Hepatocyte (in vitro differentiated cells): ENCODE measurements around the gene KLB. TPM values are rescaled to one million over a fixed set of nuclear protein-coding genes. Genes with fewer than 3 reads are reported as not detected.

Experiments
- DNase-seq: peaks from one replicate; pipeline ENCODE4 v3.0.0-alpha.2; 2016; ENCODE audit warnings: low spot score
- H2AFZ ChIP-seq: fragments of 200-600 bp; sonication (generic); 2 replicates; pipeline ENCODE4 v1.6.0; 2016; ENCODE audit warnings: antibody characterized with exemption, mild to moderate bottlenecking
- H3K27ac ChIP-seq: fragments of 200-600 bp; sonication (generic); 2 replicates; pipeline ENCODE4 v1.5.1; 2016; ENCODE audit warnings: mild to moderate bottlenecking
- H3K27me3 ChIP-seq: fragments of 200-600 bp; sonication (generic); 2 replicates; pipeline ENCODE4 v1.6.1; 2016
- H3K36me3 ChIP-seq: fragments of 200-600 bp; sonication (generic); replicated peaks from 2 replicates; pipeline ENCODE4 v1.5.1; 2016; ENCODE audit warnings: low read depth; ENCODE audit not compliant: insufficient read depth
- H3K4me1 ChIP-seq: fragments of 200-600 bp; sonication (generic); 2 replicates; pipeline ENCODE4 v1.5.1; 2016; ENCODE audit warnings: mild to moderate bottlenecking, moderate library complexity; ENCODE audit not compliant: insufficient read depth
- H3K4me2 ChIP-seq: fragments of 200-600 bp; sonication (generic); 2 replicates; pipeline ENCODE4 v1.6.0; 2016
- H3K4me3 ChIP-seq: fragments of 200-600 bp; sonication (generic); 2 replicates; pipeline ENCODE4 v1.5.1; 2016; ENCODE audit warnings: mild to moderate bottlenecking
- H3K79me2 ChIP-seq: fragments of 200-600 bp; sonication (generic); 2 replicates; pipeline ENCODE4 v1.6.0; 2017; ENCODE audit warnings: mild to moderate bottlenecking
- H3K9me2 ChIP-seq: fragments of 200-600 bp; sonication (generic); replicated peaks from 2 replicates; pipeline ENCODE4 v1.6.0; 2017; ENCODE audit warnings: mild to moderate bottlenecking; ENCODE audit not compliant: insufficient read depth
- H3K9me3 ChIP-seq: fragments of 200-600 bp; sonication (generic); 2 replicates; pipeline ENCODE4 v1.5.1; 2016; ENCODE audit warnings: low read depth, mild to moderate bottlenecking
- H4K20me1 ChIP-seq: fragments of 200-600 bp; sonication (generic); 2 replicates; pipeline ENCODE4 v1.6.0; 2016; ENCODE audit warnings: mild to moderate bottlenecking; ENCODE audit not compliant: insufficient read depth, poor library complexity, severe bottlenecking
- EZH2 ChIP-seq: fragments of 200-600 bp; sonication (generic); IDR thresholded peaks from 2 replicates; pipeline ENCODE4 v1.6.1; 2016; ENCODE audit warnings: antibody characterized with exemption, mild to moderate bottlenecking, borderline replicate concordance
- EZH2phosphoT487 ChIP-seq: fragments of 200-600 bp; sonication (generic); IDR thresholded peaks from one replicate; pipeline ENCODE4 v1.6.1; 2018; ENCODE audit warnings: antibody characterized with exemption, mild to moderate bottlenecking, low read depth, moderate library complexity; ENCODE audit not compliant: unreplicated experiment, severe bottlenecking
- microRNA-seq: library from miRNA; unstranded; fragments of <30 nt; microRNA quantifications from one replicate; pipeline ENCODE4, GENCODE V29; 2017
- polyA plus RNA-seq: library from polyadenylated mRNA; unstranded; fragments of >200 nt; fragmentation: Nextera tagmentation; extraction: Ambion mirVana; gene quantifications from 2 replicates; pipeline ENCODE4 v1.2.1, GENCODE V29; 2016
- small RNA-seq: library from RNA; depleted of rRNA; stranded (forward); fragments of <200 nt; gene quantifications from one replicate; pipeline ENCODE3, GENCODE V24; 2014
- total RNA-seq: library from RNA; depleted of rRNA; stranded (reverse); fragments of >200 nt; gene quantifications from 2 replicates; pipeline ENCODE4 v1.2.3, GENCODE V29; 2014
- TF ChIP-seq, protein P1 (sequence below): fragments of 200-600 bp; sonication (generic); IDR thresholded peaks from 2 replicates; pipeline ENCODE4 v1.5.1; 2016; ENCODE audit warnings: antibody characterized with exemption, mild to moderate bottlenecking; ENCODE audit not compliant: poor library complexity

Gene KLB
- total and polyA plus RNA-seq, 2 experiments from 2014 or later = 11.5 to 18.2 TPM

DNA sequence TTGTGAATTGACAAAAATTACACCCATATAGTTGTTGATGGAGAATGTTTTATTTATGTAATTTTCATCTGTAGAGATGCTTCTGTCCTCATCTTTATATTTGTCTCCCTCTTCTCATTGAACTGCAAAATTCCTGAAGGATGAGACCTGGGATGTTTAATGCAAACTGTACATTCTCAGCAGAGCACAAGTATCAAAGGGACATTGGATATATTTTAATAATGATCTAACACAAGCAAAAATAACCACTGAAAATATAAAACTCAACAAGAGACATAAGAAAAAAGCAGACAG, 91.9 kb downstream of the KLB start:
- Histone ChIP-seq H4K20me1 (no peaks in the 10 kb centered on the region), H3K36me3 (peaks cover 17% of the 10 kb centered on the region), H3K27me3 (no peaks in the 10 kb centered on the region), H3K27ac (no peak overlapping the region), H3K9me3 (no peaks in the 10 kb centered on the region), H3K4me3 (no peak overlapping the region), H3K79me2 (no peaks in the 10 kb centered on the region), H3K9me2 (no peaks in the 10 kb centered on the region), H3K4me1 (peaks cover 7% of the 10 kb centered on the region), H2AFZ (no peak overlapping the region), H3K4me2 (no peak overlapping the region)
- no peak for DNase-seq
- TF ChIP-seq EZH2phosphoT487 = no peak
- TF ChIP-seq, protein P1, sequence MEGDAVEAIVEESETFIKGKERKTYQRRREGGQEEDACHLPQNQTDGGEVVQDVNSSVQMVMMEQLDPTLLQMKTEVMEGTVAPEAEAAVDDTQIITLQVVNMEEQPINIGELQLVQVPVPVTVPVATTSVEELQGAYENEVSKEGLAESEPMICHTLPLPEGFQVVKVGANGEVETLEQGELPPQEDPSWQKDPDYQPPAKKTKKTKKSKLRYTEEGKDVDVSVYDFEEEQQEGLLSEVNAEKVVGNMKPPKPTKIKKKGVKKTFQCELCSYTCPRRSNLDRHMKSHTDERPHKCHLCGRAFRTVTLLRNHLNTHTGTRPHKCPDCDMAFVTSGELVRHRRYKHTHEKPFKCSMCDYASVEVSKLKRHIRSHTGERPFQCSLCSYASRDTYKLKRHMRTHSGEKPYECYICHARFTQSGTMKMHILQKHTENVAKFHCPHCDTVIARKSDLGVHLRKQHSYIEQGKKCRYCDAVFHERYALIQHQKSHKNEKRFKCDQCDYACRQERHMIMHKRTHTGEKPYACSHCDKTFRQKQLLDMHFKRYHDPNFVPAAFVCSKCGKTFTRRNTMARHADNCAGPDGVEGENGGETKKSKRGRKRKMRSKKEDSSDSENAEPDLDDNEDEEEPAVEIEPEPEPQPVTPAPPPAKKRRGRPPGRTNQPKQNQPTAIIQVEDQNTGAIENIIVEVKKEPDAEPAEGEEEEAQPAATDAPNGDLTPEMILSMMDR = no peak
- no peak for TF ChIP-seq EZH2

Small RNAs within 50 kb of the gene (microRNA-seq; reads per million reads assigned to microRNA genes)
- not detected for gene MIR5591

Small RNAs within 50 kb of the gene (small RNA-seq; reads per million reads assigned to genes)
- gene MIR5591 = not detected
- not detected for gene RF00019
- gene RNU6-887P = not detected

Other genes with a start within 250 kb of the KLB start
- 27.5 and 30.3 TPM in 2 replicates for gene WDR19, start 224.4 kb upstream of the KLB start, total RNA-seq
- gene WDR19, start 224.4 kb upstream of the KLB start, polyA plus RNA-seq = 13.6 and 22.1 TPM in 2 replicates
- 44.0 and 57.5 TPM in 2 replicates for gene RFC1, start 40.6 kb upstream of the KLB start, total RNA-seq
- 22.5 and 26.0 TPM in 2 replicates for gene RFC1, start 40.6 kb upstream of the KLB start, polyA plus RNA-seq
- gene RPL9, start 52.0 kb downstream of the KLB start, total RNA-seq = 2,831 and 3,164 TPM in 2 replicates
- gene RPL9, start 52.0 kb downstream of the KLB start, polyA plus RNA-seq = 439 and 475 TPM in 2 replicates
- gene LIAS, start 52.1 kb downstream of the KLB start, total RNA-seq = 10.3 and 12.3 TPM in 2 replicates
- gene LIAS, start 52.1 kb downstream of the KLB start, polyA plus RNA-seq = 10.4 and 12.3 TPM in 2 replicates
- gene UGDH, start 120.5 kb downstream of the KLB start, total RNA-seq = 337 and 374 TPM in 2 replicates
- 192 and 223 TPM in 2 replicates for gene UGDH, start 120.5 kb downstream of the KLB start, polyA plus RNA-seq
- gene SMIM14, start 231.9 kb downstream of the KLB start, total RNA-seq = 69.6 and 98.6 TPM in 2 replicates
- gene SMIM14, start 231.9 kb downstream of the KLB start, polyA plus RNA-seq = 89.5 and 124 TPM in 2 replicates